ENCODE measurements around the gene SRF. TPM values are rescaled to one million over a fixed set of nuclear protein-coding genes. Genes with fewer than 3 reads are reported as not detected.

Gene SRF
- total RNA-seq, 1 experiment from 2014 or later, result 46.2 TPM

DNA sequence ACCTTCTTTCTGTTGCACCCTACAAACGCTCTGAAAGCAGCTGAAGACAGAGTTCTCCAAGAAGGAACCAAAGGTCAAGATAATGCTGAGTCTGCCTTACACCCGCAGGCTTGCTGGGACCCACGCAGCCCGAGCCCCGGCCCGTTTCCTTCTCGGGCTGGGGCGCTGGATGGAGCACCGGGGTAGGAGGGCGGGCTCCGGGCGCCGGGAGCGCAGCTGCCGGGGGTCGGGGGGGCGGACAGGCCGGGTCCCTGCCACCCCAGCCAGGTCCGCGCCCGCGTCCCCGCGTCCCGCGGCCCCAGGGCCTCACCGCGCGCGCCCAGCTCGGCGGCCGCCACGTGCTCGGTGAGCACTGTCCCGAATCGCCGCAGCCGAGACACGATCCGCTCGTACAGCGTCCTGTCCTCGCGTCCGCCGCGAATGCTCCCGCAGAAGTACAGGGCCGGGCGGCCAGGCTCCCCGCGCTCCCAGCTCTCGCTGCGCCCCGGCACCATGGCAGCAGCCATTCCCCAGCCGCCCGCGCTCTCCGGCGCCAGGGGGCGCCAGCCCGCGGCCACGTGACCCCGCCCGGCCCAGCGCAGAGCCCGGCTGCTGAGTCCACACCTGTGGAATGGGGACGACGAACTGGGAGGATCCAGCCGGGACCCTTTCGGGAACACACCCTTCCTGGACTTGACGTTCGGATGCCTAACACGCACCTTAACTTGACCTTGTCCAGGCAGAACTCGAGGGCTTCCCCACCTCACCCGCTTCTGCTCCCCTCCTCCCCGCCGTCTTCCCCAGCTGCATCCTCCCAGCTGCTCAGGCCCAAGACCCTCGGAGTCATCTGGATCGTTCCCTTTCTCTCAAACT, 58.1 kb downstream of the SRF start, which contains the start of gene DNPH1 (continued):
- peak; percentile 98 for TF ChIP-seq HMGXB4 (CRISPR knock-in tag; IDR thresholded peaks at IDR 0.05)
- no peak for TF ChIP-seq NR1H2 (CRISPR knock-in tag; IDR thresholded peaks at IDR 0.05)
- TF ChIP-seq, protein P1, sequence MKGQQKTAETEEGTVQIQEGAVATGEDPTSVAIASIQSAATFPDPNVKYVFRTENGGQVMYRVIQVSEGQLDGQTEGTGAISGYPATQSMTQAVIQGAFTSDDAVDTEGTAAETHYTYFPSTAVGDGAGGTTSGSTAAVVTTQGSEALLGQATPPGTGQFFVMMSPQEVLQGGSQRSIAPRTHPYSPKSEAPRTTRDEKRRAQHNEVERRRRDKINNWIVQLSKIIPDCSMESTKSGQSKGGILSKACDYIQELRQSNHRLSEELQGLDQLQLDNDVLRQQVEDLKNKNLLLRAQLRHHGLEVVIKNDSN (CRISPR knock-in tag; IDR thresholded peaks at IDR 0.05), result peak; percentile 97
- TF ChIP-seq, protein P2, sequence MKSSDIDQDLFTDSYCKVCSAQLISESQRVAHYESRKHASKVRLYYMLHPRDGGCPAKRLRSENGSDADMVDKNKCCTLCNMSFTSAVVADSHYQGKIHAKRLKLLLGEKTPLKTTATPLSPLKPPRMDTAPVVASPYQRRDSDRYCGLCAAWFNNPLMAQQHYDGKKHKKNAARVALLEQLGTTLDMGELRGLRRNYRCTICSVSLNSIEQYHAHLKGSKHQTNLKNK (CRISPR knock-in tag; IDR thresholded peaks at IDR 0.05), result no peak
- TF ChIP-seq FOXK1 (CRISPR knock-in tag; IDR thresholded peaks at IDR 0.05), result peak; percentile 63; the same call in 1 of the 2 replicates
- TF ChIP-seq ZNF532 (CRISPR knock-in tag; IDR thresholded peaks at IDR 0.05; ENCODE audit: borderline replicate concordance), result no peak
- no peak for TF ChIP-seq ZNF425 (CRISPR knock-in tag; conservative IDR thresholded peaks at IDR 0.05)
- TF ChIP-seq ATF3 (CRISPR knock-in tag; conservative IDR thresholded peaks at IDR 0.05), result no peak
- TF ChIP-seq NFE2L1 (CRISPR knock-in tag; IDR thresholded peaks at IDR 0.05), result peak; percentile 87
- TF ChIP-seq, protein P3, sequence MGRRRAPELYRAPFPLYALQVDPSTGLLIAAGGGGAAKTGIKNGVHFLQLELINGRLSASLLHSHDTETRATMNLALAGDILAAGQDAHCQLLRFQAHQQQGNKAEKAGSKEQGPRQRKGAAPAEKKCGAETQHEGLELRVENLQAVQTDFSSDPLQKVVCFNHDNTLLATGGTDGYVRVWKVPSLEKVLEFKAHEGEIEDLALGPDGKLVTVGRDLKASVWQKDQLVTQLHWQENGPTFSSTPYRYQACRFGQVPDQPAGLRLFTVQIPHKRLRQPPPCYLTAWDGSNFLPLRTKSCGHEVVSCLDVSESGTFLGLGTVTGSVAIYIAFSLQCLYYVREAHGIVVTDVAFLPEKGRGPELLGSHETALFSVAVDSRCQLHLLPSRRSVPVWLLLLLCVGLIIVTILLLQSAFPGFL (CRISPR knock-in tag; IDR thresholded peaks at IDR 0.05; ENCODE audit: borderline replicate concordance), result no peak
- TF ChIP-seq, protein P4, sequence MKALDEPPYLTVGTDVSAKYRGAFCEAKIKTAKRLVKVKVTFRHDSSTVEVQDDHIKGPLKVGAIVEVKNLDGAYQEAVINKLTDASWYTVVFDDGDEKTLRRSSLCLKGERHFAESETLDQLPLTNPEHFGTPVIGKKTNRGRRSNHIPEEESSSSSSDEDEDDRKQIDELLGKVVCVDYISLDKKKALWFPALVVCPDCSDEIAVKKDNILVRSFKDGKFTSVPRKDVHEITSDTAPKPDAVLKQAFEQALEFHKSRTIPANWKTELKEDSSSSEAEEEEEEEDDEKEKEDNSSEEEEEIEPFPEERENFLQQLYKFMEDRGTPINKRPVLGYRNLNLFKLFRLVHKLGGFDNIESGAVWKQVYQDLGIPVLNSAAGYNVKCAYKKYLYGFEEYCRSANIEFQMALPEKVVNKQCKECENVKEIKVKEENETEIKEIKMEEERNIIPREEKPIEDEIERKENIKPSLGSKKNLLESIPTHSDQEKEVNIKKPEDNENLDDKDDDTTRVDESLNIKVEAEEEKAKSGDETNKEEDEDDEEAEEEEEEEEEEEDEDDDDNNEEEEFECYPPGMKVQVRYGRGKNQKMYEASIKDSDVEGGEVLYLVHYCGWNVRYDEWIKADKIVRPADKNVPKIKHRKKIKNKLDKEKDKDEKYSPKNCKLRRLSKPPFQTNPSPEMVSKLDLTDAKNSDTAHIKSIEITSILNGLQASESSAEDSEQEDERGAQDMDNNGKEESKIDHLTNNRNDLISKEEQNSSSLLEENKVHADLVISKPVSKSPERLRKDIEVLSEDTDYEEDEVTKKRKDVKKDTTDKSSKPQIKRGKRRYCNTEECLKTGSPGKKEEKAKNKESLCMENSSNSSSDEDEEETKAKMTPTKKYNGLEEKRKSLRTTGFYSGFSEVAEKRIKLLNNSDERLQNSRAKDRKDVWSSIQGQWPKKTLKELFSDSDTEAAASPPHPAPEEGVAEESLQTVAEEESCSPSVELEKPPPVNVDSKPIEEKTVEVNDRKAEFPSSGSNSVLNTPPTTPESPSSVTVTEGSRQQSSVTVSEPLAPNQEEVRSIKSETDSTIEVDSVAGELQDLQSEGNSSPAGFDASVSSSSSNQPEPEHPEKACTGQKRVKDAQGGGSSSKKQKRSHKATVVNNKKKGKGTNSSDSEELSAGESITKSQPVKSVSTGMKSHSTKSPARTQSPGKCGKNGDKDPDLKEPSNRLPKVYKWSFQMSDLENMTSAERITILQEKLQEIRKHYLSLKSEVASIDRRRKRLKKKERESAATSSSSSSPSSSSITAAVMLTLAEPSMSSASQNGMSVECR (CRISPR knock-in tag; IDR thresholded peaks at IDR 0.05; ENCODE audit: borderline replicate concordance), result peak; percentile 75
- TF ChIP-seq E2F4 (CRISPR knock-in tag; IDR thresholded peaks at IDR 0.05; ENCODE audit: borderline replicate concordance, low read depth), result 0 out of 2 replicates have a peak, but pooled peaks have one; percentile 29
- TF ChIP-seq RELA (CRISPR knock-in tag; IDR thresholded peaks at IDR 0.05; ENCODE audit: borderline replicate concordance), result peak; percentile 85; the same call in 1 of the 2 replicates
- no peak for TF ChIP-seq PRRX2 (CRISPR knock-in tag; IDR thresholded peaks at IDR 0.05)
- 0 out of 2 replicates have a peak, but pooled peaks have one; percentile 64 for TF ChIP-seq TCF7 (CRISPR knock-in tag; IDR thresholded peaks at IDR 0.05; ENCODE audit: low read depth)
- no peak for TF ChIP-seq CREB1 (CRISPR knock-in tag; IDR thresholded peaks at IDR 0.05)
- TF ChIP-seq ATF6 (CRISPR knock-in tag; IDR thresholded peaks at IDR 0.05), result no peak

Measured in WTC11 (cell line).